IMR-90 (cell line): ENCODE results near the gene TEX2. TPM values are rescaled to one million over a fixed set of nuclear protein-coding genes. Genes with fewer than 3 reads are reported as not detected.

Source experiments
- ATAC-seq: fragments of 200-7000 bp; cut with Tn5 transposase; 2 replicates; pipeline ENCODE4 v1.9.1; 2020; ENCODE audit warnings: low read depth, mild to moderate bottlenecking, moderate library complexity
- BruUV-seq: library from RNA; stranded (reverse); fragments of 400-500 nt; replicated peaks from 2 replicates; lab custom pipeline; 2021; lab: Mats Ljungman, UMichigan
- CTCF ChIA-PET: fragments of 300-600 bp; formaldehyde crosslinking; extraction: SDS; loops from one replicate; lab custom pipeline; 2021; ENCODE audit warnings: antibody characterized with exemption; lab: Yijun Ruan, JAX
- POLR2A ChIA-PET: fragments of 300-600 bp; sonication (Branson Sonifier 250); formaldehyde crosslinking; loops from one replicate; lab custom pipeline; 2022; ENCODE audit warnings: antibody characterized with exemption; ENCODE audit not compliant: unreplicated experiment; lab: Charles Lee
- DNase-seq: peaks from one replicate; pipeline ENCODE4 v3.0.0; 2013
- H2AFZ ChIP-seq: replicated peaks from 2 replicates; pipeline ENCODE3; 2013; ENCODE audit warnings: low read length, mild to moderate bottlenecking; ENCODE audit not compliant: poor library complexity
- H2AK5ac ChIP-seq: 2 replicates; pipeline ENCODE4 v1.6.1; 2013; ENCODE audit warnings: low read depth, low read length, inconsistent platforms
- H2AK9ac ChIP-seq: replicated peaks from 2 replicates; pipeline ENCODE3; 2013; ENCODE audit warnings: mild to moderate bottlenecking, low read depth, low read length, moderate library complexity; ENCODE audit not compliant: poor library complexity
- H2BK120ac ChIP-seq: 2 replicates; pipeline ENCODE4 v1.6.1; 2013; ENCODE audit warnings: low read depth, low read length, inconsistent platforms
- H2BK15ac ChIP-seq: 3 replicates; pipeline ENCODE4 v1.6.1; 2013; ENCODE audit warnings: low read depth, low read length, inconsistent platforms
- H2BK20ac ChIP-seq: 2 replicates; pipeline ENCODE4 v1.6.1; 2013; ENCODE audit warnings: low read depth, mild to moderate bottlenecking, inconsistent platforms, low read length, moderate library complexity
- H2BK5ac ChIP-seq: 2 replicates; pipeline ENCODE4 v1.6.1; 2013; ENCODE audit warnings: mild to moderate bottlenecking, low read depth, low read length, inconsistent platforms; ENCODE audit not compliant: poor library complexity, severe bottlenecking
- H3K14ac ChIP-seq: replicated peaks from 2 replicates; pipeline ENCODE4 v1.6.1; 2013; ENCODE audit warnings: low read depth, low read length, inconsistent platforms
- H3K18ac ChIP-seq: 2 replicates; pipeline ENCODE4 v1.6.1; 2013; ENCODE audit warnings: low read depth, low read length, control low read depth
- H3K23ac ChIP-seq: 2 replicates; pipeline ENCODE4 v1.6.1; 2013; ENCODE audit warnings: low read depth, low read length, inconsistent platforms
- H3K27ac ChIP-seq: 2 replicates; pipeline ENCODE4 v1.5.1; 2013; ENCODE audit warnings: mild to moderate bottlenecking, control low read depth, low read length; ENCODE audit not compliant: insufficient read depth
- H3K27me3 ChIP-seq: 2 replicates; pipeline ENCODE4 v1.6.1; 2013; ENCODE audit warnings: low read length; ENCODE audit not compliant: control insufficient read depth, insufficient read depth
- H3K36me3 ChIP-seq: 2 replicates; pipeline ENCODE4 v1.6.1; 2013; ENCODE audit warnings: low read length, mixed read lengths; ENCODE audit not compliant: control insufficient read depth, insufficient read depth
- H3K4ac ChIP-seq: 2 replicates; pipeline ENCODE4 v1.6.1; 2013; ENCODE audit warnings: low read depth, low read length, inconsistent platforms
- H3K4me1 ChIP-seq: 2 replicates; pipeline ENCODE4 v1.6.1; 2013; ENCODE audit warnings: low read length, mixed read lengths; ENCODE audit not compliant: control insufficient read depth, insufficient read depth
- H3K4me2 ChIP-seq: 2 replicates; pipeline ENCODE4 v1.6.1; 2013; ENCODE audit warnings: low read depth, mild to moderate bottlenecking, control low read depth, low read length, moderate library complexity
- H3K4me3 ChIP-seq: 2 replicates; pipeline ENCODE4 v1.5.1; 2013; ENCODE audit warnings: low read depth, mild to moderate bottlenecking, control low read depth, low read length, moderate library complexity; ENCODE audit not compliant: insufficient read depth
- H3K56ac ChIP-seq: 2 replicates; pipeline ENCODE4 v1.6.1; 2013; ENCODE audit warnings: low read length, inconsistent platforms; ENCODE audit not compliant: insufficient read depth; ENCODE audit errors: extremely low read depth
- H3K79me1 ChIP-seq, 2 experiments: 2 replicates each; pipeline ENCODE4 v1.6.1; 2013; ENCODE audit warnings: low read length in 2 of 2, inconsistent platforms in 1 of 2, low read depth in 1 of 2
- H3K9ac ChIP-seq: 2 replicates; pipeline ENCODE4 v1.6.1; 2013; ENCODE audit warnings: low read depth, low read length, control low read depth
- H3K9me1 ChIP-seq: 2 replicates; pipeline ENCODE4 v1.6.1; 2013; ENCODE audit warnings: low read length, inconsistent platforms; ENCODE audit not compliant: insufficient read depth
- H3K9me3 ChIP-seq: 2 replicates; pipeline ENCODE4 v1.6.1; 2013; ENCODE audit warnings: low read length; ENCODE audit not compliant: control insufficient read depth, insufficient read depth
- H4K20me1 ChIP-seq: 2 replicates; pipeline ENCODE4 v1.6.1; 2013; ENCODE audit warnings: low read length, inconsistent platforms; ENCODE audit not compliant: insufficient read depth
- H4K5ac ChIP-seq: 2 replicates; pipeline ENCODE4 v1.6.1; 2013; ENCODE audit warnings: mild to moderate bottlenecking, low read depth, low read length, control low read depth
- H4K8ac ChIP-seq, 2 experiments: 2 replicates each; pipeline ENCODE4 v1.6.1; 2013; ENCODE audit warnings: low read depth in 2 of 2, low read length in 2 of 2, control low read depth in 1 of 2, inconsistent platforms in 1 of 2
- H4K91ac ChIP-seq: 2 replicates; pipeline ENCODE4 v1.6.1; 2013; ENCODE audit warnings: low read depth, low read length, inconsistent platforms; ENCODE audit not compliant: insufficient read depth
- BHLHE40 ChIP-seq: fragments of 150-350 bp; IDR thresholded peaks from 2 replicates; pipeline ENCODE4 v1.6.1; 2016; ENCODE audit warnings: mild to moderate bottlenecking, low read depth, low read length
- CEBPB ChIP-seq: IDR thresholded peaks from 2 replicates; pipeline ENCODE4 v1.6.1; 2012; ENCODE audit warnings: low read depth, low read length, improper control_type of control experiment
- WGBS, 2 experiments: methylation state at CpG; one replicate each; pipeline versions ENCODE4 v1.1.5 to v1.1.7; 2013; ENCODE audit warnings: missing lambda C conversion rate in 2 of 2; ENCODE audit not compliant: insufficient read length in 1 of 2; ENCODE audit errors: extremely low coverage in 2 of 2; 5-methylcytosine and 5-hydroxymethylcytosine counted together
- dilution Hi-C: fragments of 300-500 bp; cut with HindIII; formaldehyde crosslinking; loops from one replicate; pipeline ENCODE4 v1.14.3; 2018; ENCODE audit warnings: low sequenced_read_pairs; ENCODE audit not compliant: unreplicated experiment
- in situ Hi-C: fragments of 300-500 bp; cut with MboI; formaldehyde crosslinking; loops from 3 replicates; pipeline ENCODE4 v1.14.3; 2019; ENCODE audit warnings: low sequenced_read_pairs, inconsistent platforms, mixed read lengths
- intact Hi-C: fragments of 100-400 bp; cut with micrococcal nuclease; formaldehyde crosslinking; loops from 2 replicates; pipeline ENCODE4 v1.10.0; 2022
- polyA plus RNA-seq, 3 experiments: library from polyadenylated mRNA; depleted of rRNA; stranded (reverse); fragments of >200 nt; gene quantifications; 2 replicates each; pipeline ENCODE4 v1.2.3, GENCODE V29; 2012; ENCODE audit warnings: low replicate concordance in 1 of 3
- total RNA-seq: library from RNA; depleted of rRNA; stranded (reverse); fragments of >200 nt; gene quantifications from 2 replicates; pipeline ENCODE4 v1.2.3, GENCODE V29; 2012

TEX2 gene
- total and polyA plus RNA-seq, 2 of the 4 experiments (the other 2 are of a cell fraction), result 18.2 to 21.9 TPM

DNA sequence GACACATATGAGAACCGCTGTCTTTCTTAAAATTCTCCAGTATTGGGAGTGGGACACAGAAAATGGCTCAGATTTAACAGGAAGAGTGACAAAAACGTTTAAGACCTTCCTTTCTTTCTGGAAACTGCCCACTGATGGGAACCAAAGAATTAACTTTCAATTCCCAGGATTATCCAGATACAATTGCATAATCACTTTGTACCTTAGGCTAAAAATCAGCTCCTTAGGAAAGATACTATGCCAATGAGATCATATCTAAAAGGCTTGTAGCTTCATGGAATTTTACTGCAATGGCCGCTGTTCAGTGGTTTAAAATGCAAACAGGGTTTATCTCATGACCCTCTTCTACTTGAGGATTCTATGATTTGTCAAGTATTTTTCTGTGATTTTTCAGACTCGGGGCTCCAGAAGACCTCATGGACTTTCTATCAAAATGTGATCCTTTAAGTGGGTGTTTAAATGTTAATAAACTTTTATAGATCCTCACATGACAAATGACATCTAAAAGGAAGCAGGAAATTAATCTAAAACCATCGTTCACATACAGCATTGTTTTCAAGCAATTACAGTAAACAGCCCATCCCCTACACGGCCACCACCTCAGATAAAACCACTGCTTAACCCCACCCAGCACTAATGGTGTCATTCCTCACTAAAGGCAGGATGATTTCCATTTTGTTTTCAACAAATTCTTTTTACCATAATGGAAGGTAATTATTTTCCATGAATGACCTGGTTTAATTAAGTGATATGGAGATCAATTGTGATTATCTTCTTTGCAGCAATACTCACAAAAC, 101.5 kb downstream of the TEX2 start:
- dilution Hi-C loops, result no loop called here
- Histone ChIP-seq H4K5ac (no peak overlapping the region), H4K20me1 (no peaks in the 10 kb centered on the region), H2BK5ac (no peak overlapping the region), H3K79me1 (no peaks in the 10 kb centered on the region; a peak in 1 of 4 replicates), H3K4me2 (no peak overlapping the region), H3K9me1 (peaks cover 5% of the 10 kb centered on the region; the same call in 1 of the 2 replicates), H3K4ac (no peak overlapping the region), H3K23ac (no peak overlapping the region), H2AFZ (no peak overlapping the region), H3K14ac (no peak overlapping the region), H3K56ac (no peak overlapping the region), H4K8ac (no peak overlapping the region), H2BK15ac (no peak overlapping the region), H3K4me3 (no peak overlapping the region), H3K27me3 (no peaks in the 10 kb centered on the region), H2AK5ac (no peak overlapping the region), H3K9ac (no peak overlapping the region), H3K18ac (no peak overlapping the region), H3K36me3 (no peaks in the 10 kb centered on the region; the same call in 1 of the 2 replicates), H3K27ac (no peak overlapping the region), H3K4me1 (peaks cover 7% of the 10 kb centered on the region), H2AK9ac (no peak overlapping the region), H4K91ac (no peak overlapping the region), H2BK20ac (no peak overlapping the region), H2BK120ac (no peak overlapping the region), H3K9me3 (no peaks in the 10 kb centered on the region)
- ATAC-seq, result no peak
- WGBS, 2 experiments, result 100% methylated on average over 1 of the region's 6 CpGs; no CpG with 5 or more reads in 1 of the 2 experiments
- no peak for DNase-seq
- in situ Hi-C loops, result no loop called here
- no TSS peak for BruUV-seq
- CTCF ChIA-PET, result interaction anchor here (0.8 kb wide), 1 partner anchor 118 kb away, joined by 3 read pairs; no protein-coding TSS in a partner anchor
- POLR2A ChIA-PET, result no interaction called here
- intact Hi-C loops, result no loop called here
- TF ChIP-seq CEBPB (peak; percentile 40), BHLHE40 (no peak)
